ENCODE data around the gene LCE5A.
"Not testable (repeated sequence)": the region's sequence is repeated elsewhere in the genome, so short reads cannot be mapped to it uniquely, and the experiment has no call there.

Gene LCE5A

GRCh38 chr1:152510503-152510902 is at the start of gene LCE5A:
LCE5A (plus strand) TSS chr1:152510803; CDS start chr1:152511535, 732 bp downstream.
- DNase-seq (ENCODE audit: low read depth): no peak

GRCh38 chr1:152461544-152461943 is 49.1 kb upstream of the LCE5A start:
- peak; percentile 4 for DNase-seq (ENCODE audit: low read depth)

GRCh38 chr1:152462636-152463035 is 48.0 kb upstream of the LCE5A start:
- no peak for DNase-seq (ENCODE audit: low read depth)

- DNase-seq (ENCODE audit: low read depth): no peak
These were observed 44.4 kb upstream of the LCE5A start for GRCh38 chr1:152466217-152466616.

GRCh38 chr1:152473887-152474537 is 36.6 kb upstream of the LCE5A start:
- no peak for DNase-seq (ENCODE audit: low read depth)

- no peak for DNase-seq (ENCODE audit: low read depth)
These were observed 30.6 kb upstream of the LCE5A start for GRCh38 chr1:152479792-152480595.

- no peak for DNase-seq (ENCODE audit: low read depth)
These were observed 28.5 kb upstream of the LCE5A start for GRCh38 chr1:152481869-152482664.

- DNase-seq (ENCODE audit: low read depth): no peak
These were observed 24.1 kb upstream of the LCE5A start for GRCh38 chr1:152486400-152487006.

- no peak for DNase-seq (ENCODE audit: low read depth)
These were observed 22.7 kb upstream of the LCE5A start for GRCh38 chr1:152487871-152488270.

GRCh38 chr1:152491537-152491936 is 19.1 kb upstream of the LCE5A start:
- DNase-seq (ENCODE audit: low read depth): not testable (repeated sequence)

- no peak for DNase-seq (ENCODE audit: low read depth)
These were observed 15.4 kb upstream of the LCE5A start for GRCh38 chr1:152495066-152495675.

- no peak for DNase-seq (ENCODE audit: low read depth)
These were observed 13.3 kb upstream of the LCE5A start for GRCh38 chr1:152497273-152497672.

GRCh38 chr1:152501704-152502103 is 8.9 kb upstream of the LCE5A start:
- DNase-seq (ENCODE audit: low read depth): no peak

GRCh38 chr1:152502496-152503180 is 8.0 kb upstream of the LCE5A start:
- no peak for DNase-seq (ENCODE audit: low read depth)

GRCh38 chr1:152505083-152505482 is 5.5 kb upstream of the LCE5A start:
- no peak for DNase-seq (ENCODE audit: low read depth)

GRCh38 chr1:152506899-152507498 is 3.6 kb upstream of the LCE5A start:
- no peak for DNase-seq (ENCODE audit: low read depth)

GRCh38 chr1:152511596-152511995 is 993 bp downstream of the LCE5A start:
- DNase-seq (ENCODE audit: low read depth): no peak

GRCh38 chr1:152513081-152513480 is 2.5 kb downstream of the LCE5A start:
- DNase-seq (ENCODE audit: low read depth): no peak

- no peak for DNase-seq (ENCODE audit: low read depth)
These were observed 4.3 kb downstream of the LCE5A start for GRCh38 chr1:152514715-152515433.

- DNase-seq (ENCODE audit: low read depth): no peak
These were observed 4.8 kb downstream of the LCE5A start for GRCh38 chr1:152515434-152515783.
